Progenitor cell of endocrine pancreas (in vitro differentiated cells): ENCODE data around the gene HYAL2. TPM values are rescaled to one million over a fixed set of nuclear protein-coding genes. Genes with fewer than 3 reads are reported as not detected.

Experiments used
- DNase-seq: peaks from one replicate; pipeline ENCODE4 v3.0.0; 2021; ENCODE audit warnings: low spot score; ENCODE audit not compliant: unreplicated experiment
- H3K27ac Mint-ChIP-seq: 2 replicates; pipeline ENCODE4 v1.8.0; 2021; ENCODE audit warnings: mild to moderate bottlenecking, moderate library complexity, mixed read lengths
- H3K27me3 Mint-ChIP-seq: 2 replicates; pipeline ENCODE4 v1.8.0; 2021; ENCODE audit warnings: mixed read lengths
- H3K36me3 Mint-ChIP-seq: 2 replicates; pipeline ENCODE4 v1.8.0; 2022; ENCODE audit warnings: mixed read lengths; ENCODE audit not compliant: insufficient read depth
- H3K4me1 Mint-ChIP-seq: 2 replicates; pipeline ENCODE4 v1.8.0; 2021; ENCODE audit warnings: low read depth, mixed read lengths
- H3K4me3 Mint-ChIP-seq: 2 replicates; pipeline ENCODE4 v1.8.0; 2021; ENCODE audit warnings: low read depth, mild to moderate bottlenecking, moderate library complexity, mixed read lengths
- H3K9me3 Mint-ChIP-seq: 2 replicates; pipeline ENCODE4 v1.8.0; 2021; ENCODE audit warnings: low read depth, mixed read lengths
- total RNA-seq: library from RNA; stranded (reverse); gene quantifications from 2 replicates; pipeline ENCODE4 v1.2.1, GENCODE V29; 2021
- TF ChIP-seq, protein P1 (sequence below): fragments of 200-600 bp; sonication (generic); IDR thresholded peaks from one replicate; pipeline ENCODE4 v1.5.0; 2021; ENCODE audit warnings: antibody characterized with exemption, mild to moderate bottlenecking; ENCODE audit not compliant: unreplicated experiment

Gene HYAL2
- total RNA-seq, 1 donor from 2014 or later, result 77.9 TPM

DNA sequence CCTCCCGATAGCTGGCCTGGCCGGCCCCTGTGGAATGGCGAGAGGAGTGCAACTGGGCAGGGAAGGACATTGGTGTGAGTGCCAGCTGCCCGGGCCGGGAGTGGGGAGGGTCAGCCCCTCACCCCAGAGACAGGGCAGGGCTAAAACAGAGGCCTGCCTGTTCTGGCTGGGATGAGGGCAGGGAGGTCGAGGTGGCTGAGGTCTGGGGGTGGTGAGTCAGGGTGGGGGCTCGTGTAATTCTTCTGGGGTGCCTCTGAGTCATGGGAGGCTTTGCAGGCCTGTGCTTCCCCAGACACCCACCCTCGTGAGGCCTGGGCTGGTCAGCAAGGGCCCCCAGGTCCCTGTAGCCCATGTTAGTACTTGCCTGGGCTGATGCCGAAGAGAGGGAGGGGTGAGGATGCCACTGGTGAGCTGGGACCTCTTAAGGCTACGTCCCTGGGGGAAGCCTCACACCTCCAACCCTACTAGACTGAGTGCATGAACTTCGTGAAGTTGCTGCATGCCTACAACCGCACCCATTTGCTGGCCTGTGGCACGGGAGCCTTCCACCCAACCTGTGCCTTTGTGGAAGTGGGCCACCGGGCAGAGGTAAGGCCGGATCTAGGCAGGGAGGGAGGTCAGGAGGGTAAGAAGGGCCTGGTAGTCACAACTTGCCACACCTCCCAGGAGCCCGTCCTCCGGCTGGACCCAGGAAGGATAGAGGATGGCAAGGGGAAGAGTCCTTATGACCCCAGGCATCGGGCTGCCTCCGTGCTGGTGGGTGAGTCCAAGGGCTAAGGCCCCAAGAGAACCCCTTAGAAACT is 51.9 kb downstream of the HYAL2 start:
- Mint-ChIP-seq H3K27me3 (peaks cover 27% of the 10 kb centered on the region), H3K4me1 (peaks cover 34% of the 10 kb centered on the region), H3K4me3 (no peak overlapping the region), H3K27ac (no peak overlapping the region), H3K36me3 (peaks cover 5% of the 10 kb centered on the region), H3K9me3 (no peaks in the 10 kb centered on the region)
- no peak for DNase-seq
- TF ChIP-seq, protein P1, sequence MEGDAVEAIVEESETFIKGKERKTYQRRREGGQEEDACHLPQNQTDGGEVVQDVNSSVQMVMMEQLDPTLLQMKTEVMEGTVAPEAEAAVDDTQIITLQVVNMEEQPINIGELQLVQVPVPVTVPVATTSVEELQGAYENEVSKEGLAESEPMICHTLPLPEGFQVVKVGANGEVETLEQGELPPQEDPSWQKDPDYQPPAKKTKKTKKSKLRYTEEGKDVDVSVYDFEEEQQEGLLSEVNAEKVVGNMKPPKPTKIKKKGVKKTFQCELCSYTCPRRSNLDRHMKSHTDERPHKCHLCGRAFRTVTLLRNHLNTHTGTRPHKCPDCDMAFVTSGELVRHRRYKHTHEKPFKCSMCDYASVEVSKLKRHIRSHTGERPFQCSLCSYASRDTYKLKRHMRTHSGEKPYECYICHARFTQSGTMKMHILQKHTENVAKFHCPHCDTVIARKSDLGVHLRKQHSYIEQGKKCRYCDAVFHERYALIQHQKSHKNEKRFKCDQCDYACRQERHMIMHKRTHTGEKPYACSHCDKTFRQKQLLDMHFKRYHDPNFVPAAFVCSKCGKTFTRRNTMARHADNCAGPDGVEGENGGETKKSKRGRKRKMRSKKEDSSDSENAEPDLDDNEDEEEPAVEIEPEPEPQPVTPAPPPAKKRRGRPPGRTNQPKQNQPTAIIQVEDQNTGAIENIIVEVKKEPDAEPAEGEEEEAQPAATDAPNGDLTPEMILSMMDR, result no peak

DNA sequence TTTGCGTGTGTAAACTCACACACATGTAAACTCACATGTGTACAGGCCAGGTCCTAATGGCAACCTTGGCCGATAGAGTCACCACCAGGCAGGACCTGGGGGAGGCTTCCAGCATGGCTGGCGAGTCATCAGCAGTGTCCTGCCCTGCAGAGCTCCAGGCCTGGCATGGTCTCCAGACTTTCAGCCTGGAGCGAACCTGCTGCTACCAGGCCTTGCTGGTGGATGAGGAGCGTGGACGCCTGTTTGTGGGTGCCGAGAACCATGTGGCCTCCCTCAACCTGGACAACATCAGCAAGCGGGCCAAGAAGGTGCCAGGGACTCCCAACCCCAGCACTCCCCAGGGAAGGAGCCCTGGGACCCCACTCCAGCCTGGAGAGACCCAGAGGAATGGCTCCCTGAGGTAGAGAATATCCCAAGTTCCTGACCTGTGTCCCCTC is 52.5 kb downstream of the HYAL2 start:
- TF ChIP-seq, protein P1, result no peak
- H3K9me3 Mint-ChIP-seq, result no peaks in the 10 kb centered on the region
- H3K36me3 Mint-ChIP-seq, result peaks cover 5% of the 10 kb centered on the region
- no peak overlapping the region for H3K4me3 Mint-ChIP-seq
- peaks cover 34% of the 10 kb centered on the region for H3K4me1 Mint-ChIP-seq
- H3K27me3 Mint-ChIP-seq, result peaks cover 21% of the 10 kb centered on the region
- no peak for DNase-seq
- no peak overlapping the region for H3K27ac Mint-ChIP-seq

DNA sequence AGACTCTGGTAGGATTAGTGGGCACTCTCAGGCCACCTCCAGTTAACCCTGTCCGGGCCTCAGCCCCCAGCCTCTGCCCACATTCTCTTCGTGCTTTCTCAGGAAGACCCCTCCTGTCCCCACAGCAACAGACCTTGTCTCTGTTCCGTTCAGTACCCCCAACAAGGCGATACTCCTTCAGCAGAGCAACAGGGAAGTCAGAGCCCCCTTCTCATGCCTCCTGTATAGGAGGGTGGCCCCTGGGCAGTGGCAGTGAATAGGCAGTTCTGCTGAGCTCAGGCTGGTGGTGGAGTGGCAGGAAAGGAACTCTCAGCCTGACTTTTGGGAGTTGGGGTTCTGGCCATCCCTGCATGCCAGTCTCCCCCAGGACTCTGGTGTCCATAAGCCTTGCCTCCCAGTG is 53.1 kb downstream of the HYAL2 start:
- H3K27ac Mint-ChIP-seq, result no peak overlapping the region
- H3K4me1 Mint-ChIP-seq, result peaks cover 36% of the 10 kb centered on the region
- no peak for DNase-seq
- TF ChIP-seq, protein P1, result no peak
- H3K4me3 Mint-ChIP-seq, result no peak overlapping the region
- peaks cover 16% of the 10 kb centered on the region for H3K27me3 Mint-ChIP-seq
- H3K36me3 Mint-ChIP-seq, result peaks cover 4% of the 10 kb centered on the region
- H3K9me3 Mint-ChIP-seq, result no peaks in the 10 kb centered on the region

DNA sequence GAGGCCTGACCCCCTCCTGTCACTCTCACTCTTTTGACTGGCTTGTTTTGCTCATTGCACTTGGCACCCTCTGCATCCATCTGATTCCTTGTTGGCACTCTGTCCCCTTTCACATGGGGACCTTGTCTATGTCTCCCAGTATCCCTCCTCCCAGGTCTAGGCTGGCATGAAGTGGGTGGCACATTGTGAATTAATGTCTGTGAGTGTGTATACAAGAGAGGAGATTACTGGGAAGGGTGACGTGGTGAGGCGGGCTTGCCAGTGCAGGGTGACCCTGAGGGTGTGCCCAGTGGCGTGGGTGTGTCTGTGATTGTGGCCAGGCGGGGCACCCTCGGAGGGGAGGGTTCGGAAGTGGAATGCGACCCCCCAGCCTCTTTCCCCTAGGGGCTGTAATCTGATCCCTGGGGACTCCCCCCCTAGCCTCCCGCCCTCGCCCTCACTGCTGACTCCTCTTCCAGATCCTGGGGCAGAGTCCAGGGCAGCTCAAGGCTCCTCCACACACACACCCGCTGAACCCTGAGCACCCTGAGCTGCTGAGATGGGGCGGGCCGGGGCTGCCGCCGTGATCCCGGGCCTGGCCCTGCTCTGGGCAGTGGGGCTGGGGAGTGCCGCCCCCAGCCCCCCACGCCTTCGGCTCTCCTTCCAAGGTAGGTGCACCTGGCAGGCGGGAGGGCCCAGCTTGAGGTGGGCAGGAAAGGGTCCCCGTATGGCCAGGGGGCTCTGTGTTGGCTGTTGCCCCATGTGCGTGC is 53.7 kb downstream of the HYAL2 start, which contains the start of gene SEMA3B:
TSS of gene SEMA3B (plus strand) at position 445 of the 749 bp plus-strand sequence. CDS start at position 539, 94 bp downstream.
- no peak for DNase-seq
- Mint-ChIP-seq H3K36me3 (no peaks in the 10 kb centered on the region), H3K4me1 (peaks cover 39% of the 10 kb centered on the region), H3K9me3 (no peaks in the 10 kb centered on the region), H3K27ac (peak within 1 kb of the TSS; percentile 90), H3K27me3 (peaks cover 10% of the 10 kb centered on the region), H3K4me3 (no peak within 1 kb of the TSS)
- TF ChIP-seq, protein P1, result no peak

DNA sequence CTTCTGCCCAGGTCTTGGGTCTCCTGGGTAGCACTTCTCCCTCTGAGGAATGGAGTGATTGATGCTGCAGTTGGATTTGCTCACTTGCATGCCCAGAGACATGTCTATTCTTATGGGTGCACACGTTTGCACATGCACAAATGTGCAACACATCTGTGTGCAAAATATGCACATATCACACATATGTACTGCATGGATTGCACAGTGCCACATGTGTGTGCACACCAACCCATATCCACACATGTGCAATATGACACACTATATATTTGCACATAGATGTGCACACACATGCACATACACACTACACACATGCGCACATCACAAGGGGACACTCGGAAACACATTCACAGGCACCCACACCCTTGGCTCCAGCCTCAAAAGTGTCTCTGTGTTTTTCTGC is 54.3 kb downstream of the HYAL2 start:
- no peaks in the 10 kb centered on the region for H3K9me3 Mint-ChIP-seq
- H3K36me3 Mint-ChIP-seq, result no peaks in the 10 kb centered on the region
- H3K27ac Mint-ChIP-seq, result no peak overlapping the region
- no peak for DNase-seq
- H3K4me1 Mint-ChIP-seq, result peaks cover 40% of the 10 kb centered on the region
- H3K27me3 Mint-ChIP-seq, result peaks cover 8% of the 10 kb centered on the region
- H3K4me3 Mint-ChIP-seq, result no peak overlapping the region
- TF ChIP-seq, protein P1, result no peak
